BJ (cell line): ENCODE data around the gene KCTD13. TPM values are rescaled to one million over a fixed set of nuclear protein-coding genes. Genes with fewer than 3 reads are reported as not detected.
"Not testable (repeated sequence)": the region's sequence is repeated elsewhere in the genome, so short reads cannot be mapped to it uniquely, and the experiment has no call there.

Source experiments
- CTCF ChIA-PET: fragments of 350-600 bp; formaldehyde crosslinking; extraction: SDS; loops from one replicate; lab custom pipeline; 2021; ENCODE audit warnings: antibody characterized with exemption, inconsistent platforms; lab: Yijun Ruan, JAX
- POLR2A ChIA-PET: fragments of 300-600 bp; sonication (Branson Sonifier 250); formaldehyde crosslinking; extraction: SDS; loops from one replicate; lab custom pipeline; 2021; ENCODE audit warnings: antibody characterized with exemption; lab: Charles Lee
- DNase-seq: peaks from one replicate; pipeline ENCODE4 v3.0.0-alpha.2; 2011; ENCODE audit warnings: low read depth
- H3K27me3 ChIP-seq: 2 replicates; pipeline ENCODE4 v1.6.0; 2011; ENCODE audit warnings: low read length; ENCODE audit not compliant: control insufficient read depth, insufficient read depth
- H3K36me3 ChIP-seq: 2 replicates; pipeline ENCODE4 v1.5.1; 2011; ENCODE audit warnings: low read length; ENCODE audit not compliant: control insufficient read depth, insufficient read depth
- H3K4me3 ChIP-seq: 2 replicates; pipeline ENCODE4 v1.5.1; 2011; ENCODE audit warnings: low read depth, mild to moderate bottlenecking, control low read depth, low read length
- CTCF ChIP-seq: IDR thresholded peaks from 2 replicates; pipeline ENCODE4 v1.5.1; 2011; ENCODE audit warnings: low read depth, mild to moderate bottlenecking, control low read depth, inconsistent platforms, low read length, moderate library complexity; ENCODE audit not compliant: insufficient read depth
- polyA plus RNA-seq: library from polyadenylated mRNA; depleted of rRNA; stranded (reverse); fragments of >200 nt; gene quantifications from 2 replicates; pipeline ENCODE4 v1.2.3, GENCODE V29; 2011

KCTD13 gene
- polyA plus RNA-seq, 1 experiment: 12.3 TPM

DNA sequence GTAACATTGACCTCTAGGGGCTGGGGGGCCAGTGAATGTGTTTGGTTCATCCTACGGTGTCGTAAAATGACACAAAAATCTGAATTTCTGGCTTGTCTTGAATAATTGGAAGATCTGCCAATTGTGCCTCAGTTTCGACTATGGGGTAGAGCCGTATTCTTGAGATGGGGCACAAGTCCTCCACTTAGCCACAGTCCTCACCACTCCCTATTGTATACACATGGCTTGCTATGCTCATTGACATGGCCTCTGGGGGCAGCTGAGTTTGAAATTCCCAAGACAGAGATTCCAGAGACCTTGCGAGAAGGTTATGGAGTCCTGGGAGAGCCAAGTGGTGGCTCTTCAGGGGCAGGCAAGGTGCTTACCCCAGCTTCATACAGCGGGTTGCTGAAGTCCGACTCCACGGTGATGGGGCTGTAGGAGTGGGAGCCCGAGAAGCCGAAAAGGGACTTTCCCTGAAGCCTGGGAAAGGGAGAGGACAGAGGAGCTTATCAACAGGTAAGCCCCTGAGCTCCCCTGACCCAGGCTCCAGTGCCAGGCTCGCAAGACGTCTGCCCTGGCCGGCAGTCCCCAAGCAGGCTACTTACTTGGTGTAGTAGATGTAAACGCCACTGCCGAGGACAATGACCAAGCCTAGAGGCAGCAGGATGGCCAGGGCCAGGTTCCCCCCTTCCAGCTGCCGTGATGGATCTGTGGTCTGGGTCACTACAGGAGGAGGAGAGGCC is 54.0 kb downstream of the KCTD13 start:
- no peak for TF ChIP-seq CTCF
- H3K27me3 ChIP-seq: peaks cover 3% of the 10 kb centered on the region; the same call in 1 of the 2 replicates
- no peak for DNase-seq
- ChIA-PET CTCF (no interaction called here), POLR2A (interaction anchor here (0.6 kb wide), 1 partner anchor 103 kb away, joined by 4 read pairs; no protein-coding TSS in a partner anchor)
- H3K4me3 ChIP-seq: no peak overlapping the region
- no peaks in the 10 kb centered on the region for H3K36me3 ChIP-seq

GRCh38 chr16:29869067-29869466 is 57.0 kb downstream of the KCTD13 start:
- H3K36me3 ChIP-seq, CTCF ChIA-PET, POLR2A ChIA-PET, DNase-seq, H3K4me3 ChIP-seq, H3K27me3 ChIP-seq: not testable (repeated sequence)

DNA sequence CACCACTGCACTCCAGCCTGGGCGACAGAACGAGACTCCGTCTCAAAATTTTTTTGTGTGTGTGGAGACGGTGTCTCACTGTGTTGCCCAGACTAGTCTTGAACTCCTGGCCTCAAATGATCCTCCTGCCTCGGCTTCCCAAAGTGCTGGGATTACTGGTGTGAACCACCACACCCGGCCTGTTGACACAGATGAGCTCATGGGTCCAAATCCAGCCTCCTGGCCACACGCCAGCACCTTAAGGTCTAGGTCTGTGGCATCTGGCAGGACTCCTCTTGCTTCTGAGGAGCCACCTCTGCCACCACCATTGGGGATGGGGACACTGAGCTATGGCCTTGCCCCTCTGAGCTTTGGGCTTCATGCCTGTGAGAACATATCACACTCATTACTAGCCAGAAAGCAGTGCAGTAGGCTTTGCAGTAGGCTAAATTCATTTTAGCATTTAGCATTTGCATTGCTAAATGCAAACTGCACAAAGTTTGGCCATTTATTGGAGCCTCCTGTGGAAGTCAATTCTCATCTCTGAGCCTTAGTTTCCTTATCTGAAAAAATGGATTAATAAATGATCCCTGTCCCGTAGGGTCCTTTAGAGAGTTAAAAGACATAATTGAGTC is 57.5 kb downstream of the KCTD13 start:
- no peak for TF ChIP-seq CTCF
- no peak for DNase-seq
- ChIA-PET POLR2A (interaction anchor here (0.6 kb wide), 1 partner anchor 21 kb away, joined by 6 read pairs; no protein-coding TSS in a partner anchor), CTCF (interaction anchor here (0.9 kb wide), 1 partner anchor 53 kb away, joined by 3 read pairs; the partner anchor contains the start of gene PAGR1)
- H3K27me3 ChIP-seq: no peaks in the 10 kb centered on the region
- H3K36me3 ChIP-seq: no peaks in the 10 kb centered on the region
- H3K4me3 ChIP-seq: no peak overlapping the region

- Histone ChIP-seq H3K27me3 (no peaks in the 10 kb centered on the region), H3K36me3 (peaks cover 13% of the 10 kb centered on the region), H3K4me3 (no peak overlapping the region)
- ChIA-PET CTCF (interaction anchor here (1.2 to 2.2 kb wide), 2 partner anchors 12 to 16 kb away, joined by 6 to 10 read pairs; no protein-coding TSS in a partner anchor), POLR2A (no interaction called here)
- no peak for TF ChIP-seq CTCF
- no peak for DNase-seq
Measured at GRCh38 chr16:29864205-29864604, 61.8 kb downstream of the KCTD13 start.

- CTCF ChIA-PET: interaction anchor here (1.0 to 2.2 kb wide), 4 partner anchors 13 to 169 kb away, joined by 3 to 10 read pairs (median 6); no protein-coding TSS in a partner anchor
- DNase-seq: no peak
- Histone ChIP-seq H3K27me3 (no peaks in the 10 kb centered on the region), H3K4me3 (peak overlapping the region; percentile 30), H3K36me3 (peaks cover 18% of the 10 kb centered on the region)
- TF ChIP-seq CTCF: no peak
- POLR2A ChIA-PET: interaction anchor here (0.6 kb wide), 1 partner anchor 201 kb away, joined by 3 read pairs; no protein-coding TSS in a partner anchor
Measured at GRCh38 chr16:29863669-29863984, 62.4 kb downstream of the KCTD13 start.
